Loucy (cell line): ENCODE measurements around the gene PPP1R10.

Experiments
- H2AFZ ChIP-seq: fragments of 200-600 bp; sonication (generic); 2 replicates; pipeline ENCODE4 v1.6.0; 2016; ENCODE audit warnings: antibody characterized with exemption, mild to moderate bottlenecking, low read length, moderate library complexity
- H3F3A ChIP-seq: fragments of 200-600 bp; 2 replicates; pipeline ENCODE4 v1.6.0; 2016; ENCODE audit warnings: antibody characterized with exemption, low read depth, mild to moderate bottlenecking
- H3K27me3 ChIP-seq: fragments of 200-600 bp; sonication (generic); 2 replicates; pipeline ENCODE4 v1.6.1; 2014; ENCODE audit warnings: low read length, mild to moderate bottlenecking; ENCODE audit not compliant: insufficient read depth, poor library complexity, severe bottlenecking
- H3K36me3 ChIP-seq: fragments of 200-600 bp; sonication (generic); 2 replicates; pipeline ENCODE4 v1.6.1; 2016; ENCODE audit warnings: low read length; ENCODE audit not compliant: insufficient read depth
- H3K4me1 ChIP-seq: fragments of 200-600 bp; sonication (generic); 2 replicates; pipeline ENCODE4 v1.5.1; 2014; ENCODE audit warnings: low read length, mild to moderate bottlenecking; ENCODE audit not compliant: insufficient read depth, poor library complexity, severe bottlenecking
- H3K4me2 ChIP-seq: fragments of 200-600 bp; sonication (generic); 2 replicates; pipeline ENCODE4 v1.6.0; 2014; ENCODE audit warnings: antibody characterized with exemption, low read length, low read depth, mild to moderate bottlenecking; ENCODE audit not compliant: poor library complexity, severe bottlenecking
- H3K4me3 ChIP-seq: fragments of 200-600 bp; sonication (generic); 2 replicates; pipeline ENCODE4 v1.5.1; 2014; ENCODE audit warnings: low read length, mild to moderate bottlenecking, mixed read lengths; ENCODE audit not compliant: poor library complexity, severe bottlenecking
- H3K79me2 ChIP-seq: fragments of 200-600 bp; sonication (generic); 2 replicates; pipeline ENCODE4 v1.6.1; 2014; ENCODE audit warnings: low read length; ENCODE audit not compliant: insufficient read depth
- H3K9ac ChIP-seq: fragments of 200-600 bp; sonication (generic); 2 replicates; pipeline ENCODE4 v1.6.0; 2014; ENCODE audit warnings: mild to moderate bottlenecking, low read depth, low read length, moderate library complexity; ENCODE audit not compliant: poor library complexity, severe bottlenecking
- H3K9me2 ChIP-seq: fragments of 200-600 bp; sonication (generic); replicated peaks from 2 replicates; pipeline ENCODE4 v1.6.1; 2016; ENCODE audit warnings: low read depth, low read length, mixed read lengths
- H3K9me3 ChIP-seq: fragments of 200-600 bp; sonication (generic); 2 replicates; pipeline ENCODE4 v1.6.1; 2014; ENCODE audit warnings: mild to moderate bottlenecking, antibody characterized with exemption, low read length, low read depth; ENCODE audit not compliant: insufficient read depth
- H4K20me1 ChIP-seq: fragments of 200-600 bp; sonication (generic); 2 replicates; pipeline ENCODE4 v1.6.0; 2014; ENCODE audit warnings: antibody characterized with exemption, low read length, mild to moderate bottlenecking; ENCODE audit not compliant: insufficient read depth, poor library complexity, severe bottlenecking
- CTCF ChIP-seq: fragments of 200-600 bp; sonication (generic); conservative IDR thresholded peaks from 2 replicates; pipeline ENCODE4 v1.5.1; 2014; ENCODE audit warnings: mild to moderate bottlenecking, antibody characterized with exemption, low read length
- EZH2phosphoT487 ChIP-seq: fragments of 200-600 bp; IDR thresholded peaks from 2 replicates; pipeline ENCODE4 v1.6.1; 2018; ENCODE audit warnings: antibody characterized with exemption, mild to moderate bottlenecking, moderate library complexity, borderline replicate concordance

Gene PPP1R10

DNA sequence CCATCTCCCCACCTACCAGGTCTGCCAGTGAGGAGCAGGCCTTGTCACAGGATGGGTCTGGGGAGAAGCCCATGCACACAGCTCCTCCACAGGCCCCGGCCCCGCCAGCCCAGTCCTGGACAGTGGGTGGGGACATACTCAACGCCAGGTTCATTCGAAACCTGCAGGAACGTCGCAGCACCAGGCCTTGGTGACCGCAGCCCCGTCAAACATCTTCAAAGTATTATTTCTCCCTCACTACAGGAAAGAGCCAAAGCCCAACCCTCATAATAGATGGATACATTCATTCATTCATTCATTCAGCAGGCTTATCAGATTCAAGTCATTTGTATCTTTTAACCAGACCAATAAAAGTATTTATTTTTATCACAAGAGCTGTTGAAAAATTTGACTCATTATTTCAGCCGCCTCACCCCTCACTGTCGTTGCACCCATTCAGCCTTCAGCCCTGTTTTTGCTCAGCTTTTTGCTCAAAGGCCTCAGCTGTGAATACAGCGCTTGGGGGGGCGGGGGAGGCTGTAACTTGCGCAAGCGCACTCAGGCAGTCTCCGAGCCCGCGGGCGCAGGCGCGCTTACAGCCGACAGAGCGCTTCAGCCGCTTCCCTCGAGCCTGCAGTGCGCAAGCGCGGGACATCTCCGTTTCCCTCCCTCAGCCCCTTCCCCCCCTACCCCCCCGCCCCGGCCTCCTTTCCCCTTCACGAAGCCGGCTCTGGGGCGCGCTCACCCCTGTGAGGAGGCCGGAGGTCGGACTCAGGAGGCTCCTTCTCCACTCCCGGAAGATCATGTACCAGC lies 29.6 kb upstream of the PPP1R10 start, which contains the start of gene C6orf136:
Gene C6orf136 (plus strand): TSS at position 684 of the 792 bp plus-strand sequence. CDS start 99 bp downstream, at position 783.
- Histone ChIP-seq H4K20me1 (peaks cover 12% of the 10 kb centered on the region), H3K9me2 (no peaks in the 10 kb centered on the region), H3K4me2 (peak within 1 kb of the TSS; percentile 100), H3K27me3 (no peaks in the 10 kb centered on the region), H3K9ac (peak within 1 kb of the TSS; percentile 83), H3K36me3 (peaks cover 13% of the 10 kb centered on the region; the same call in 1 of the 2 replicates), H3F3A (no peaks in the 10 kb centered on the region), H3K4me1 (peaks cover 14% of the 10 kb centered on the region), H3K9me3 (no peaks in the 10 kb centered on the region), H3K79me2 (peaks cover 41% of the 10 kb centered on the region), H3K4me3 (peak within 1 kb of the TSS; percentile 88), H2AFZ (peak within 1 kb of the TSS; percentile 92)
- TF ChIP-seq CTCF: no peak
- no peak for TF ChIP-seq EZH2phosphoT487

GRCh38 chr6:30645989-30646388 lies 28.9 kb upstream of the PPP1R10 start:
- Histone ChIP-seq H3F3A (no peaks in the 10 kb centered on the region; the same call in 1 of the 2 replicates), H2AFZ (no peak overlapping the region), H3K4me1 (peaks cover 20% of the 10 kb centered on the region), H3K27me3 (no peaks in the 10 kb centered on the region), H3K4me3 (peak overlapping the region; percentile 88), H4K20me1 (peaks cover 12% of the 10 kb centered on the region), H3K79me2 (peaks cover 41% of the 10 kb centered on the region), H3K9ac (peak overlapping the region; percentile 66), H3K9me3 (no peaks in the 10 kb centered on the region), H3K36me3 (peaks cover 8% of the 10 kb centered on the region; the same call in 1 of the 2 replicates), H3K9me2 (no peaks in the 10 kb centered on the region), H3K4me2 (peak overlapping the region; percentile 90)
- TF ChIP-seq CTCF (no peak), EZH2phosphoT487 (no peak)

DNA sequence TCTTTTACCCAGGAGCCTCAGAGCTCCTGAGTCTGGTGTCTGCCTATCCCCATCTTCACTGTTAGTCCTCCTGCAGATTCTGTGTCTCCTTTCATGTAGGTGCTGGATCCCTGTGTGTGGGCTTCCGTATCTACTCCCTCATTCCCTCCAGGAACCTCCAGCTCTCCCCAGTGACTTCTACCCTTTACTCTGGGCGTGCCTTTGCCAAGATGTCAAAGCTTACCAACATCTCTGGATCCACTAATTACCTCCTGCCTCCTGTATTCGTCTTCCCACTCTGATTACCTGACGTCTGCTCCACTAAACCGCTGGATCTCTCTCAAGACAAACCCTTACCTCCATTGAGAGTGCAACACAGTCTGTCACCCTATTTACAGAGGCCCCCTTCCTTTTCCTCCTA lies 27.7 kb upstream of the PPP1R10 start:
- H3K4me1 ChIP-seq: peaks cover 32% of the 10 kb centered on the region
- no peaks in the 10 kb centered on the region for H3K9me2 ChIP-seq
- H3F3A ChIP-seq: peaks cover 4% of the 10 kb centered on the region; the same call in 1 of the 2 replicates
- H3K4me2 ChIP-seq: no peak overlapping the region
- H3K36me3 ChIP-seq: peaks cover 13% of the 10 kb centered on the region; the same call in 1 of the 2 replicates
- no peak overlapping the region for H3K4me3 ChIP-seq
- no peak for TF ChIP-seq EZH2phosphoT487
- H4K20me1 ChIP-seq: peaks cover 12% of the 10 kb centered on the region
- no peaks in the 10 kb centered on the region for H3K27me3 ChIP-seq
- no peaks in the 10 kb centered on the region for H3K9me3 ChIP-seq
- peaks cover 39% of the 10 kb centered on the region for H3K79me2 ChIP-seq
- H3K9ac ChIP-seq: no peak overlapping the region
- H2AFZ ChIP-seq: no peak overlapping the region
